Thyroid gland (tissue), 4 donors: ENCODE measurements around the gene LANCL3.

Experiments
- POLR2A ChIP-seq, 2 donors: fragments of 450-650 bp; IDR thresholded peaks; one replicate each; pipeline ENCODE4 v1.6.1; 2017; ENCODE audit warnings: antibody characterized with exemption in 2 of 2, mild to moderate bottlenecking in 2 of 2, moderate library complexity in 1 of 2
- TF ChIP-seq, protein P1 (sequence below), 6 experiments: fragments of 200-600 bp in 3 of 6; fragments of 450-650 bp in 3 of 6; sonication (generic) in 3 of 6; IDR thresholded peaks; one replicate each; pipeline ENCODE4 v1.5.1; 2016 to 2019; ENCODE audit warnings: antibody characterized with exemption in 6 of 6, mild to moderate bottlenecking in 2 of 6, inconsistent platforms in 1 of 6, moderate library complexity in 1 of 6

DNA sequence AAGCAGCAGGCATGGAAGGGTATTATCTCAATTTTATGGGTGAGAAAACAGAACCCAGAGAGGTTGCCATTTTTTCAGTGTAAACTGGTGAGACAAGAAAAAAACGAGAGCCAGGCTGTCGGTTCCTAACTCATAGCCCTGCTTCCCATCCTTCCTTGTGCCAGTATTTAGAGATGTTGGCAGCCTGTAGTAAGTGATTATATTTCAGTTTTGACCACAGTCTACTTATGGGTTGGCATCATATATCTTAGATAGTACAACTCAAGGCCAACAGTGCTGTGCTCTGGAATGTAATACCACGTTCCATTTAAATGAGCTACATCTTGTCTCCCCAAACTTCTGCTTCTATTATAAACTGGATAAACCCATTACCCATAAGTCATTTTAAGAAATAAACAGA lies 154.9 kb downstream of the LANCL3 start:
- TF ChIP-seq, protein P1, sequence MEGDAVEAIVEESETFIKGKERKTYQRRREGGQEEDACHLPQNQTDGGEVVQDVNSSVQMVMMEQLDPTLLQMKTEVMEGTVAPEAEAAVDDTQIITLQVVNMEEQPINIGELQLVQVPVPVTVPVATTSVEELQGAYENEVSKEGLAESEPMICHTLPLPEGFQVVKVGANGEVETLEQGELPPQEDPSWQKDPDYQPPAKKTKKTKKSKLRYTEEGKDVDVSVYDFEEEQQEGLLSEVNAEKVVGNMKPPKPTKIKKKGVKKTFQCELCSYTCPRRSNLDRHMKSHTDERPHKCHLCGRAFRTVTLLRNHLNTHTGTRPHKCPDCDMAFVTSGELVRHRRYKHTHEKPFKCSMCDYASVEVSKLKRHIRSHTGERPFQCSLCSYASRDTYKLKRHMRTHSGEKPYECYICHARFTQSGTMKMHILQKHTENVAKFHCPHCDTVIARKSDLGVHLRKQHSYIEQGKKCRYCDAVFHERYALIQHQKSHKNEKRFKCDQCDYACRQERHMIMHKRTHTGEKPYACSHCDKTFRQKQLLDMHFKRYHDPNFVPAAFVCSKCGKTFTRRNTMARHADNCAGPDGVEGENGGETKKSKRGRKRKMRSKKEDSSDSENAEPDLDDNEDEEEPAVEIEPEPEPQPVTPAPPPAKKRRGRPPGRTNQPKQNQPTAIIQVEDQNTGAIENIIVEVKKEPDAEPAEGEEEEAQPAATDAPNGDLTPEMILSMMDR (IDR thresholded peaks at IDR 0.05): no peak
- TF ChIP-seq POLR2A (IDR thresholded peaks at IDR 0.05): no peak
